IPS-NIHi11 (cell line): ENCODE data around the gene IFRD1.

Experiments used
- DNase-seq: peaks from one replicate; pipeline ENCODE4 v3.0.0; 2012; ENCODE audit warnings: mixed read lengths, low spot score

Gene IFRD1, protein sequence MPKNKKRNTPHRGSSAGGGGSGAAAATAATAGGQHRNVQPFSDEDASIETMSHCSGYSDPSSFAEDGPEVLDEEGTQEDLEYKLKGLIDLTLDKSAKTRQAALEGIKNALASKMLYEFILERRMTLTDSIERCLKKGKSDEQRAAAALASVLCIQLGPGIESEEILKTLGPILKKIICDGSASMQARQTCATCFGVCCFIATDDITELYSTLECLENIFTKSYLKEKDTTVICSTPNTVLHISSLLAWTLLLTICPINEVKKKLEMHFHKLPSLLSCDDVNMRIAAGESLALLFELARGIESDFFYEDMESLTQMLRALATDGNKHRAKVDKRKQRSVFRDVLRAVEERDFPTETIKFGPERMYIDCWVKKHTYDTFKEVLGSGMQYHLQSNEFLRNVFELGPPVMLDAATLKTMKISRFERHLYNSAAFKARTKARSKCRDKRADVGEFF

DNA sequence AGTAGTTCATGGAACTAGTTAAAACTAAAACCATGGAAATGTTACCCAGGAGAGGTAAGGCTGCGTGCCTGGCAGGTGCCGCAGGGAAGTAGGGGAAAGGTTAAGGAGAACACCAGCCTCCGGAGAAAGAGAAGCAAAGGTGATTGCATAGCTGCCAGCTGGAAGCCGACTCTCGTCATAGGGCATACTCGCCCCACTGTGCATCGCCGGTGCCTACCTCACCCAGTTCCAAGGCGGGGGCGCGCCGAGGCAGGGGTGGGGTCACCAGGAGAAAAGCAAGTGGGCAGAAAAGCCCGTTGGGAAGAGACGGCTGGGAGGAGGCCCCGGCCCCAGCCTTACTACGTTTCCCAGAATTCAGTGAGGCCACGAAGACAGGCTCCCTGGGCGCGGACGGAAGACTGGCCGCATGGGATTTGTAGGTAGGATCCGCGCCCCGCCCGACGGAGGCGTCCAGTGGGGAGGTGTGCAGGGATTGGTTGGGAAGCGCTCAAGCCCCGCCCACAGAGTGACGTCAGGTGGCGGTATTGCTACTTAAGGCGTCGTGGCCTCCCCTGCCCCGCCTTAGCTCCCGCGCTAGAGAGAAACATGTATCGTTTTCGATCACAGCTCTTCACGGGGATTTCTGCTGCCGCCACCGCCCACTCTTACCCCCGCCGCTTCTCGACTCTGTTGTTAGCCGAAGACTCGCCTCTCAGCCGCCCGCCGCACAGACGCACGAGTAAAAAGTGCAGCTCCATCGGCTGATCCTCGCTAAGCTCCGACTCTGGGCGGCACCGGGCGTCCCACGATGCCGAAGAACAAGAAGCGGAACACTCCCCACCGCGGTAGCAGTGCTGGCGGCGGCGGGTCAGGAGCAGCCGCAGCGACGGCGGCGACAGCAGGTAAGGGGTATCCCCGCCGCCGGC is at the start of gene IFRD1:
TSS of gene IFRD1 (plus strand) at position 559 of the 905 bp plus-strand sequence. CDS start at position 788, 229 bp downstream.
- peak; percentile 94 for DNase-seq

DNA sequence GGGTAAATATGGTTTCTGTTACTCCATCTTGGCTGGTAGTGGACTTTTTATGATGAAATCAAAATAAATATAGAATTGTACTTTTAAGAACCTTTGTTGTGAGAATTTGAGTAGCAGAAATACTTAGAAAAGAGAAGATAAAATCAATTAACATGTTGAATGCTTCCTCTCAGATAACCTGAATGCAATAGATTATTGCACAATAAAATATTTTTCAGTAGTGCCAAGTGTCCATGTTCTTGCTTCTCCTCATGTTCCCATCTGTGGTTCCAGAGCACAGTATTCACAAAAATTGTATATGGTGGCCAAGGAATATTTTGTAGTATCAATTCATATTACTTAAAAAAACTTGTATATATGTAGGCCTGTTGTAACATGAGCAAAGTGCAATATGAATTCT is 45.9 kb upstream of the IFRD1 start:
- DNase-seq, result no peak

DNA sequence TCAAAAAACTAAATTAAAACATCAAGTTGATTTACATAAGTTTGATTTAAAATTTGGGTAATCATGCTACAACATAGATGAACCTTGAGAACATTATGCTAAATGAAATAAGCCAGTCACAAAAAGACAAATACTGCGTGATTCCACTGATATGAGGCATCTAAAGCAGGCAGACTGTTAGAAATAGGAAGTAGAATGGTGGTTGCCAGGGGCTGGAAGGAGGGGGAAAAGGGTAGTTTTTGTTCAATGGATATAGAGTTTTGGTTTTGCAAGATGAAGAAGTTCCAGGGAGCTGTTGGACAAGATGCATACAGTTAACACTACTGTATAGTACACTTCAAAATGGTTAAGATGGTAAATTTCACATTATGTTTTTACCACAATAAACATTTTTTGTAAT is 45.0 kb upstream of the IFRD1 start:
- DNase-seq, result no peak

- DNase-seq, result no peak
Measured at GRCh38 chr7:112407261-112407660, 43.0 kb upstream of the IFRD1 start.

- no peak for DNase-seq
Measured at GRCh38 chr7:112410092-112410491, 40.2 kb upstream of the IFRD1 start.

DNA sequence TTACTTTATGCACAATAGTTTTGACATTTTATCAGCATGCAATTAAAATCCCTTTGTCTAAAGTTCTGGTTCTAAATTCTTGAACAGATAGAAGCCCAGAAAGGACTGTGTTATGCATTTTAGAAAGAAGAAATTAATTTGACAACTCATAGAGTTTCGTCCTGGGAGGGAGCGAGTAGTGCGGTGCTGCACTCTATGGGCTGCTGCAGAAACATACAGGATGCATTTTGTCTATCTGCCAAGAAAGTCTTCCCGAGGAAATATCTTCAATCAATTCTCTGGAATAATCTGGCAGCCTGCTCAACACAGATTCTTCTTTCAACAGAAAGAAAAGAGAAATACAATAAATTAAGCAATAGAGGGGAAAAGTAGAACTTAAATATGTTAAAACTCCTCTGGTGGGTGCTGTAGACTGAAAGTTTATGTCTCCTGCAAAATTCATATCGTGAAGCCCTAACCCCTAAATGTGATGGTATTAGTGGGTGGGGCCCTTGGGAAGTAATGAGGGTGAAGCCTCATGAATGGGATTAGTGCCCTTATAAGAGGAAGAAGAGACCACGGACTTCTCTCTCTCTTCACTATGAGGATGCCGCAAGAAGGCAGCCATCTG is 39.0 kb upstream of the IFRD1 start:
- no peak for DNase-seq

- DNase-seq, result peak; percentile 44
Measured at GRCh38 chr7:112414855-112415490, 35.3 kb upstream of the IFRD1 start.

- no peak for DNase-seq
Measured at GRCh38 chr7:112416127-112416526, 34.1 kb upstream of the IFRD1 start.

GRCh38 chr7:112419543-112420130 is 30.6 kb upstream of the IFRD1 start:
- no peak for DNase-seq

DNA sequence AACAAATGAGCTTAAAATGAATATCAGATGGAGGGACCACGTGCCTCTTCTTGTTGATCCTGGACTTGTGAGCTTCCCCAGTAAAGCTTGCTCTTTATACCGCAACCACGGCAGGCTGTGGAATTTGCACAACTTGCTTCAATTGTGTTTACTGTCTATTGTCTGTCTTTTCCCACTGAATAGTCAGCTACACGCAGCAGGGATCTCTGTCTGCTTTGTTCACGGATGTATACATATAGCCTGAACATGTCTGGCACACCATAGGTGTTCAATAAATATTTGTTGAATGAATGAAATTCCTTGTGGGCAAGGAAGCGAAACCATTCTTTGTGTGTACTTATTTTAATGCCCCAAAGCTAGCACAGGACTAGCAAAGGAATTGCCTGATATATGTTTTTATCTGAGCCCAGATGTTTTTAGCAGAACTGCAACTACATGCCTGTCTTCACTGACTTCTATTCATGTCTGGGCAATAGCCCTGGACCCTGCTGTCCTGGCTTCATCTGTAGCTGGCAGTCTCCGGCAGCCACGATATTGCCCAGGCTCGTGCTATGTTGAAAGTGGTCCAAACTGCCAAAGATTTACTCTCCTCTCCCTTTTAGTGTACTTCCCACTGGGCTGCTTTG is 29.9 kb upstream of the IFRD1 start:
- peak; percentile 13 for DNase-seq

GRCh38 chr7:112421666-112422486 is 28.4 kb upstream of the IFRD1 start:
- peak; percentile 14 for DNase-seq

DNA sequence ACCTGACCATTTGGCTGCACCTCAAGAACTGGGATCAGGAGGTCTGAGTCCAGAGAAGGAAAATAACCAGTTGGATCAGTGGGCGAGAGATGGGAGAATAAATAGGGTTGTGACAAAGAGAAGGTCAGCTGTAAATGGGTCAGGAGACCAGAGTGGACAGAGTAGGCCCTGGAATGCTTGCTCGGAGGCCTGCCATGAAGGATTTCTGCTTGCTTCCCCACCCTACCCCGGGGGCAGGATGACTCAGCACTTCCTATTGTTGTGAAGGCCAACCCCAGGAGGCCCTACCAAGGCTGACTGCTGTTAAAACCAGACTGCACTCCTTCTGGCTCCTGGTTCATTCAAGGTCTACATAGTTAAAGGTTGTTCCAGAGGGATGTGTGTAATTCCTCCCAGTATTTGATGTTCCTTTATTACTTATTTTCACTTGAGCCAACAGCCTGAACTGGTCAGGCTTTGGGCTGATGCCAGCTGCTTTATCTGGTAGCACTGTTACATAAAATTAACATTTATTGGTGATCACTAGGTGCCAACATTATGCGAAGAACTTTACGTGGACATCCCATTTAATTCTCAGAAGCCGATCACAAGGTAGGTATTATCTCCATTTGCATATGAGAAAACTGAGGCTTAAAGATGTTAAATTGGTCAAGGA is 27.3 kb upstream of the IFRD1 start:
- DNase-seq, result peak; percentile 78

GRCh38 chr7:112423987-112424386 is 26.3 kb upstream of the IFRD1 start:
- DNase-seq, result no peak

DNA sequence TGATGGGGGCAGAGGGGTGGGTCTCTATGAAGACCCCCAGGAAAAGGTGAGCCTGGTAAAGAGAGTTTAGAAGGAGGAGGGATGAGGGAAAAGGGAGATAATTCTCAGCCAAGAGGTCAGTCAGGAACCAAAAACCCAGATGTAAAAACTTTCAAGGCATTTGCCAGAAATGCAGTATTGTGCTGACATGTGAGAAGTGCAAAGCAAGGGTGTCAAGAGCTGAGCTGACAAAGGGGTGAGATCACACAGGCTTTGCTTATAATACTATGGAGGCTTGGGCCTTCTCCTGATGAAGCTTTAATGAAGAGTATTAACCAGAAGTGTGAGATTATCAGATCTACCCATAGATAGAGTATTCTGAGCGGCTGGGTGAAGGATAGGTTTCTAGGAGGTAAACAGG is 22.3 kb upstream of the IFRD1 start:
- DNase-seq, result no peak

DNA sequence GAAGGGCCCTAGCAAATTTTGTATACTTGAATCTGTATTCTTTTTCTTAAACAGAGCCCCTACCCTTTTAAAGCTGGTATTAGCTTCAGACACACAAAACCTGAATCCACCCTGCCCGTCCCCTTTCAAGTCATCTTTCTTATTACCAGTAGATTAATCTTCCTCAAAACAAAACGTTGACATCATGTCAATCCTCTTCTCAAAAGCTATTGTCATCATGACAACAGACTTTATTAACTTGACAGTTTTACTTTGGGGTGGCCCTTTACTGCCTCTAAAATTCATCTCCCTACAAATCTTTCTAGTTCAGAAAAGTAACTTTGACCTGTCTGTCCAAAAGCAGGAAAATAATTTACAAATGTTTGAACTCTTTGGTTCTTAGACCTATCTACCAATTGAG is 21.5 kb upstream of the IFRD1 start:
- no peak for DNase-seq

- no peak for DNase-seq
Measured at GRCh38 chr7:112430649-112431048, 19.6 kb upstream of the IFRD1 start.

DNA sequence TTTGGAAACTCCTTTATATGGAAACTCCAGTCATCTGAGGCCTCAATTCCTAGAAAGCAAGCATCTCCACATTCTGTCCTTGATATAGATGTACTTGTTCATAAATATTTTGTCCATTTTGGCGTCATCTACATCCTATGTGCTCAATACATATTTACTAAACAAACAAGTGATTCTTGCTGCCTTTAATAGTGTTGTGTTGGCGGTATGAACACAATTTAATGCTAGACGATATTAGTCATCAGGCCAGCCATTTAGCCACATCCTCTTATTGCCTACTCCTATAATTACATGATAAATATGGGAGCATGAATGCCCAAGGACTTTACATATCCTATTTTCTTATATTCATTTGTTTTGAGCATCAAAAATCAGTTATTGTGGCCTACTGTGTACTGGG is 18.5 kb upstream of the IFRD1 start:
- no peak for DNase-seq

DNA sequence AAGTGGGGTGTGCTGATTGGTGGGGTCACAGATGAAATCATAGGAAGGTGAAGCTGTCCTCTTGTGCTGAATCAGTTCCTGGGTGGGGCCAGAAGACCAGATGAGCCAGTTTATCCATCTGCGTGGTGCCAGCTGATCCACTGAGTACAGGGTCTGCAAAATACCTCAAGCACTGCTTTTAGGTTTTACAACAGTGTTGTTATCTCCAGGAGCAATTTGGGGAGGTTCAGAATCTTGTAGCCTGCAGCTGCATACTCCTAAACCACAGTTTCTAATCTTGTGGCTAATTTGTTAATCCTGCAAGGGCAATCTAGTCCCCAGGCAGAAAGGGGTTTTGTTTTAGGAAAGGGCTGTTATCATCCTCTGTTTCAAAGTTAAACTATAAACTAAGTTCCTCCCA is 17.0 kb upstream of the IFRD1 start:
- DNase-seq, result no peak

DNA sequence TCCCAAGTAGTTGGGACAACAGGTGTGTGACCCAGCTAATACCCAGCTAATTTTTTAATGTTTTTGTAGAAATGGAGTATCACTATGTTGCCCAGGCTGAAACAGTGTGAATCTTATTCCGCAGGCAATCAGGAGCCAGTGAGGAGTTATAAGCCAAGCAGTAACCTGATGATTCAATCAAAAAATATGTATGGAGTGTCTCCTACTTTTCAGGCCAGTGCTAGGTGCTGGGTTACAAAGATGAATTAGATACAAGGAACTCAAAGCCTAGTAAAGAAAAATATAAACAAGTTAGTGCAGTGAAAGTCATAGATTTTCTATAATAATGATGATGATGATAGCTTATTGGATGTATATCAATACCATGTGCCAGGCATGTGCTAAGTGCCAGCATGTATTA is 13.2 kb upstream of the IFRD1 start:
- DNase-seq, result no peak

- DNase-seq, result no peak
Measured at GRCh38 chr7:112439476-112439875, 10.8 kb upstream of the IFRD1 start.
